CD8-positive, alpha-beta memory T cell (primary cell): ENCODE measurements around the gene RABGAP1L. TPM values are rescaled to one million over a fixed set of nuclear protein-coding genes. Genes with fewer than 3 reads are reported as not detected.

Experiments used
- CTCF ChIA-PET: fragments of 350-600 bp; sonication (Branson Sonifier 250); formaldehyde crosslinking; loops from one replicate; lab custom pipeline; 2021; ENCODE audit warnings: antibody characterized with exemption; lab: Charles Lee
- POLR2A ChIA-PET: fragments of 350-600 bp; sonication (Branson Sonifier 250); formaldehyde crosslinking; loops from one replicate; lab custom pipeline; 2021; ENCODE audit warnings: antibody characterized with exemption; lab: Charles Lee
- DNase-seq, 5 donors: peaks; one replicate each; pipeline versions ENCODE4 v3.0.0 to v3.0.0-alpha.2; 2020 to 2022; ENCODE audit warnings: mixed read lengths in 1 of 5
- H3K27ac ChIP-seq: one replicate; pipeline ENCODE4 v1.7.0; 2013; ENCODE audit warnings: low read depth, mild to moderate bottlenecking, low read length, moderate library complexity
- H3K27me3 ChIP-seq: 2 replicates; pipeline ENCODE4 v1.7.0; 2013; ENCODE audit warnings: low read length, mild to moderate bottlenecking; ENCODE audit not compliant: insufficient read depth, poor library complexity, severe bottlenecking
- H3K36me3 ChIP-seq: 2 replicates; pipeline ENCODE4 v1.7.0; 2013; ENCODE audit warnings: mild to moderate bottlenecking, low read length, moderate library complexity; ENCODE audit not compliant: insufficient read depth
- H3K4me1 ChIP-seq: 2 replicates; pipeline ENCODE4 v1.7.0; 2013; ENCODE audit warnings: mild to moderate bottlenecking, low read length, moderate library complexity; ENCODE audit not compliant: insufficient read depth
- H3K4me3 ChIP-seq: 2 replicates; pipeline ENCODE4 v1.7.0; 2013; ENCODE audit warnings: mild to moderate bottlenecking, low read length
- H3K9me3 ChIP-seq: 2 replicates; pipeline ENCODE4 v1.7.0; 2013; ENCODE audit warnings: mild to moderate bottlenecking, low read length
- H3K27ac Mint-ChIP-seq, 8 donors: one replicate each; pipeline ENCODE4 v1.8.0; 2020 to 2021; ENCODE audit warnings: mixed read lengths in 8 of 8, mild to moderate bottlenecking in 6 of 8, inconsistent platforms in 3 of 8, moderate library complexity in 3 of 8
- H3K27me3 Mint-ChIP-seq, 2 donors: one replicate each; pipeline ENCODE4 v1.8.0; 2020 to 2021; ENCODE audit warnings: mixed read lengths in 2 of 2, mild to moderate bottlenecking in 1 of 2, moderate library complexity in 1 of 2
- H3K36me3 Mint-ChIP-seq, 3 donors: one replicate each; pipeline ENCODE4 v1.8.0; 2020 to 2021; ENCODE audit warnings: mixed read lengths in 3 of 3, inconsistent platforms in 1 of 3, mild to moderate bottlenecking in 1 of 3
- H3K4me1 Mint-ChIP-seq, 3 donors: one replicate each; pipeline ENCODE4 v1.8.0; 2020 to 2021; ENCODE audit warnings: mixed read lengths in 3 of 3, inconsistent platforms in 1 of 3, mild to moderate bottlenecking in 1 of 3
- H3K4me3 Mint-ChIP-seq, 7 donors: one replicate each; pipeline ENCODE4 v1.8.0; 2020 to 2021; ENCODE audit warnings: mixed read lengths in 7 of 7, mild to moderate bottlenecking in 6 of 7, moderate library complexity in 4 of 7, inconsistent platforms in 2 of 7
- H3K9me3 Mint-ChIP-seq, 5 donors: one replicate each; pipeline ENCODE4 v1.8.0; 2020 to 2022; ENCODE audit warnings: mixed read lengths in 5 of 5, mild to moderate bottlenecking in 3 of 5, moderate library complexity in 2 of 5, inconsistent platforms in 1 of 5
- polyA plus RNA-seq: library from polyadenylated mRNA; unstranded; fragments of 300-500 nt; fragmentation: Illumina TruSeq; gene quantifications from one replicate; pipeline ENCODE4 v1.2.3, GENCODE V29; 2021
- total RNA-seq, 2 experiments: library from RNA; stranded (reverse); gene quantifications; one replicate each; pipeline ENCODE4 v1.2.3, GENCODE V29; 2021

Gene RABGAP1L
- total and polyA plus RNA-seq, 3 experiments from 2014 or later: 41.7 to 78.5 (median 42.7) TPM

DNA sequence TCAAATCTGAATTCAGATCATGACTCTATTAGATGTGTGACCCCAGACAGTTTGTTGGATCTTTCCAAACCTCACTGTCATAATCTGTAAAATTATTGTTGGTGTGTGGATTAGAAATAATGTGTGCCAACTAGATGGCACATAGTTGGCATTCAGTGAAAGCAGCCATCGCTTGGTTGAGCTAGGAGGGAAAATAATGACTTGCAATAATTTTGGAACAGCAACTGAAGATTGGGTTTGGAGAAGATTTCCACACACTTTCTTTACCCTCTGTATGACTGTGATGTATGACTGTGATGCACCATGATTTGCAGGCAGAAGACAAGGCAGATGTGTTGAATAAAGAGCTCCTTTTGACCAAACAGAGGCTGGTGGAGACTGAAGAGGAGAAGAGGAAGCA, 816.4 kb downstream of the RABGAP1L start:
- peaks cover 31 to 81% (median 46%) of the 10 kb centered on the region in 3 donors for H3K36me3 Mint-ChIP-seq
- H3K27ac Mint-ChIP-seq: peak overlapping the region in 7 of 8 donors; percentile 11 to 84 (median 54)
- peaks cover 5% of the 10 kb centered on the region for H3K36me3 ChIP-seq
- H3K4me3 Mint-ChIP-seq: peak overlapping the region in 1 of 7 donors; percentile 1
- ChIA-PET POLR2A (interaction anchor here (2.9 kb wide), 1 partner anchor 23 kb away, joined by 9 read pairs; no protein-coding TSS in a partner anchor), CTCF (interaction anchor here (1.0 kb wide), 1 partner anchor 54 kb away, joined by 3 read pairs; no protein-coding TSS in a partner anchor)
- H3K27me3 ChIP-seq: no peaks in the 10 kb centered on the region
- H3K4me3 ChIP-seq: no peak overlapping the region
- H3K4me1 ChIP-seq: peaks cover 24% of the 10 kb centered on the region
- H3K9me3 Mint-ChIP-seq: no peaks in the 10 kb centered on the region
- no peaks in the 10 kb centered on the region for H3K9me3 ChIP-seq
- H3K27ac ChIP-seq: no peak overlapping the region
- no peak for DNase-seq
- peaks cover 0 to 1% of the 10 kb centered on the region in 2 donors for H3K27me3 Mint-ChIP-seq
- peaks cover 47 to 72% (median 68%) of the 10 kb centered on the region in 3 donors for H3K4me1 Mint-ChIP-seq

DNA sequence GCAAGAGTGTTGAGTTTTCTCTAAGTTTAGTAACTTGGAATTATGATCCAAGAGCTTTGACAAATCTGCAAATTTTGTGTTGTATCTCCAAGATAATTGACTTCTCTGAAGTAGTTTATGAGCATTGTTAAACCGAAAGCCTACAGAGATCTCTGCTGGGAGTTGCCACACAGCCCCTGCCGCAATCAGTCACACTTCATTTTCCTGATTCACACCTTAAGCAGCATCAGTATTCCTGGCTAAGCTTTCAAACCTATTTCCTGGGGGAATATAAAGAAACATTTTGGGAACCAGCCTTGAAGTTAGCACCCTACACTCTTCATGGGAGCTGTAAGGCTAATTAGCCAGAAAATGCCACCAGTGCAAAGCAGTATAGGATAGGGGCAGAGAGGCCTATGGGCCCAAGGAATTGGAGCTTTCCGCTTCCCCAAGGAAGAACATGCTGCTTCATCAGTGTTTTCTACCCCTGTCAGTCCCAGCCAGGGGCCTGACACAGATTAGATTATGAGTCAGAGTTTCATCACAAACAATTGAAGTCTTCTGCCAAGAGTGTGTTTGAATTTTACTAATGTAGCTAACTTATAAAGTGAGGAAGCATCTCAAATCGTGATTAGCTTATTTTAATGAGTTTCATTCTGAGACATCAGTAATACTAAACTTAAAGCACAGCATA, 817.3 kb downstream of the RABGAP1L start:
- Mint-ChIP-seq H3K4me3 (no peak overlapping the region), H3K27me3 (peaks cover 0 to 1% of the 10 kb centered on the region in 2 donors), H3K9me3 (no peaks in the 10 kb centered on the region), H3K27ac (peak overlapping the region in 7 of 8 donors; percentile 10 to 77 (median 44)), H3K36me3 (peaks cover 34 to 86% (median 52%) of the 10 kb centered on the region in 3 donors), H3K4me1 (peaks cover 45 to 72% (median 68%) of the 10 kb centered on the region in 3 donors)
- H3K9me3 ChIP-seq: no peaks in the 10 kb centered on the region
- DNase-seq: no peak
- H3K27ac ChIP-seq: no peak overlapping the region
- POLR2A ChIA-PET: interaction anchor here (0.7 to 2.9 kb wide), 2 partner anchors 8 to 22 kb away, joined by 3 to 9 read pairs; no protein-coding TSS in a partner anchor
- H3K27me3 ChIP-seq: no peaks in the 10 kb centered on the region
- no peak overlapping the region for H3K4me3 ChIP-seq
- peaks cover 20% of the 10 kb centered on the region for H3K4me1 ChIP-seq
- CTCF ChIA-PET: interaction anchor here (0.8 to 1.5 kb wide), 3 partner anchors 8 to 55 kb away, joined by 3 to 4 read pairs (median 3); no protein-coding TSS in a partner anchor
- H3K36me3 ChIP-seq: peaks cover 5% of the 10 kb centered on the region

DNA sequence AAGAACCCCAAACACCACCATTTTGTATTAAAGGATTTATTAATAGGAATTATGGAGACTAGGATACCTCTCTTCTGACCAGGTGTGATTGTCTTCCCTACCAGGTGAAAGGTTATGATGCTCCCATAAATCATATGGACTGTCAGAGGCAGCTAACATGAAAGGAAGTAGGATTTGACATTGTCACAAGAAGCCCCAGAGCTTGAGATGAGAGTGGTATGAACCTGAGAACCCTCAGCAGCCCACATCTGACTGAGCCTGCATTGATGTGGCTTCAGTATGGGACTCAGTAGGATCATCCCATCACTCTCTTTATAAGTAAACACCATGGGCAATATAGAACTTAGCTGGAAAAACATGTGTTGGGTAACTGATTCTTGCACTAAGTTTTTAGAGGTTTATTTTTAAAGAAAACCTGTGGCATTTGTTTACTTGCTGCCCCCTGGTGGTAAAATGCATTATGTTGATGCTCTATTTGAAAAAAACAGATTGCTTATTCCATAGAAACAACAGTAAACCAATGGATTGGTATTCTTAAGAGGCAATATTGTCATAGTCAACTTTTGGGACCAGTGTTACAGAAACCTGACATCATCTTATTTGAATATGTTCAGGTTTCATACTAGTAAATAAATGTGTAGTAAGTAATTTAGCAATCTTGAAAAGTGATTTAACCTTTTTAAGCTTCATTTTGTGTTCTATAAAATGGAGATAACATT, 823.8 kb downstream of the RABGAP1L start:
- H3K27ac Mint-ChIP-seq: peak overlapping the region in 4 of 8 donors; percentile 38 to 76 (median 71)
- H3K4me3 ChIP-seq: no peak overlapping the region
- no peaks in the 10 kb centered on the region for H3K9me3 ChIP-seq
- H3K27me3 ChIP-seq: no peaks in the 10 kb centered on the region
- H3K4me1 ChIP-seq: peaks cover 6% of the 10 kb centered on the region
- H3K36me3 Mint-ChIP-seq: peaks cover 28 to 81% (median 43%) of the 10 kb centered on the region in 3 donors
- CTCF ChIA-PET: interaction anchor here (0.7 to 2.6 kb wide), 18 partner anchors 8 to 232 kb away, joined by 3 to 11 read pairs (median 3); no protein-coding TSS in a partner anchor
- H3K4me1 Mint-ChIP-seq: peaks cover 13 to 54% (median 45%) of the 10 kb centered on the region in 3 donors
- peaks cover 0 to 1% of the 10 kb centered on the region in 2 donors for H3K27me3 Mint-ChIP-seq
- POLR2A ChIA-PET: interaction anchor here (0.7 to 2.2 kb wide), 2 partner anchors 16 to 311 kb away, joined by 3 to 10 read pairs; partner anchors contain the start of gene CACYBP
- no peak overlapping the region for H3K4me3 Mint-ChIP-seq
- no peak overlapping the region for H3K27ac ChIP-seq
- H3K9me3 Mint-ChIP-seq: peaks cover 0 to 3% (median 0%) of the 10 kb centered on the region in 5 donors
- peak in 4 of 5 donors; percentile 29 to 62 (median 50) for DNase-seq
- H3K36me3 ChIP-seq: peaks cover 9% of the 10 kb centered on the region

DNA sequence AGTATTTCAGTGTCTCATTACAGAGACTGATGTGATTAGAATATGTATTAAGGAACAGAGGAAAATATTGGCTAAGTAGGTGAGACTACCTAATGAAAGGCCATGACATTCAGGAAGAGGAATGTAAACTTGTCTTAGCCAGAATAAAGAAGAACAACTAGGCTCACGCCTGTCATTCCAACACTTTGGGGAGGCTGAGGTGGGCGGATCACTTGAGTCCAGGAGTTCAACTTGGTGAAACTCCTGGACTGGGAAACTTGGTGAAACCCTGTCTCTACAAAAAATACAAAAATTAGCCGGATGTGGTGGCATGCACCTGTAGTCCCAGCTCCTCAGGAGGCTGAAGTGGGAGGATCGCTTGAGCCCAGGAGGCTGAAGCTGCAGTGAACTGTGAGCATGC, 825.6 kb downstream of the RABGAP1L start:
- DNase-seq: no peak
- H3K27me3 ChIP-seq: no peaks in the 10 kb centered on the region
- POLR2A ChIA-PET: interaction anchor here (1.9 kb wide), 1 partner anchor 14 kb away, joined by 11 read pairs; the partner anchor contains the start of gene CACYBP
- no peak overlapping the region for H3K4me3 ChIP-seq
- H3K36me3 Mint-ChIP-seq: peaks cover 34 to 80% (median 44%) of the 10 kb centered on the region in 3 donors
- H3K27ac Mint-ChIP-seq: peak overlapping the region; percentile 0 to 82 (median 32)
- H3K9me3 Mint-ChIP-seq: peaks cover 0 to 3% (median 0%) of the 10 kb centered on the region in 5 donors
- H3K4me1 Mint-ChIP-seq: peaks cover 27 to 69% (median 61%) of the 10 kb centered on the region in 3 donors
- no peaks in the 10 kb centered on the region for H3K9me3 ChIP-seq
- peaks cover 4% of the 10 kb centered on the region for H3K36me3 ChIP-seq
- peaks cover 19% of the 10 kb centered on the region for H3K4me1 ChIP-seq
- CTCF ChIA-PET: interaction anchor here (0.9 to 3.1 kb wide), 5 partner anchors 13 to 102 kb away, joined by 3 to 10 read pairs (median 4); no protein-coding TSS in a partner anchor
- no peak overlapping the region for H3K27ac ChIP-seq
- no peak overlapping the region for H3K4me3 Mint-ChIP-seq
- H3K27me3 Mint-ChIP-seq: peaks cover 0 to 1% of the 10 kb centered on the region in 2 donors

DNA sequence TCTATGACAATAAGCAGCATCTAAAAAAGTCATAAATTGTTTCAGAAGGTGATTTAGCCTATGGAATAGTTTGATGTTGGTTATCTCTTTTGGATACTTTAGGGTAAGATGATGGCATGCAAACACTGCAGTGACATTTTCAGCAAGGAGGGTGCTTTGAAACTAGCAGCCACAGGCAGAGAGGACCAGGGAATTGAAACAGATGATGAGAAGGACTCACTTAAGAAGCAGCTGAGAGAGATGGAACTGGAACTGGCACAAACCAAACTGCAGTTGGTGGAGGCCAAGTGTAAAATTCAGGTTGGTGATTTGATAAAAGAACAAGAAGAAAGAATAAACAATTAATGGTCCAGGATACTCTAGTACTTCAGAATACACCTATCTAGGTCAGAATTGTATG, 829.2 kb downstream of the RABGAP1L start:
- H3K27ac Mint-ChIP-seq: peak overlapping the region in 7 of 8 donors; percentile 29 to 77 (median 70)
- ChIA-PET POLR2A (interaction anchor here (1.6 to 1.7 kb wide), 2 partner anchors 11 to 20 kb away, joined by 3 to 8 read pairs; partner anchors contain the start of gene CACYBP), CTCF (interaction anchor here (1.9 kb wide), 1 partner anchor 10 kb away, joined by 5 read pairs; the partner anchor contains the start of gene CACYBP)
- no peak overlapping the region for H3K27ac ChIP-seq
- peak overlapping the region in 6 of 7 donors; percentile 5 to 51 (median 38) for H3K4me3 Mint-ChIP-seq
- no peaks in the 10 kb centered on the region for H3K27me3 ChIP-seq
- peaks cover 9 to 70% (median 25%) of the 10 kb centered on the region in 3 donors for H3K36me3 Mint-ChIP-seq
- H3K4me1 Mint-ChIP-seq: peaks cover 30 to 62% (median 49%) of the 10 kb centered on the region in 3 donors
- no peaks in the 10 kb centered on the region for H3K36me3 ChIP-seq
- no peak overlapping the region for H3K4me3 ChIP-seq
- peaks cover 0 to 1% (median 0%) of the 10 kb centered on the region in 5 donors for H3K9me3 Mint-ChIP-seq
- DNase-seq: no peak
- H3K4me1 ChIP-seq: peaks cover 14% of the 10 kb centered on the region
- no peaks in the 10 kb centered on the region for H3K27me3 Mint-ChIP-seq
- H3K9me3 ChIP-seq: no peaks in the 10 kb centered on the region

DNA sequence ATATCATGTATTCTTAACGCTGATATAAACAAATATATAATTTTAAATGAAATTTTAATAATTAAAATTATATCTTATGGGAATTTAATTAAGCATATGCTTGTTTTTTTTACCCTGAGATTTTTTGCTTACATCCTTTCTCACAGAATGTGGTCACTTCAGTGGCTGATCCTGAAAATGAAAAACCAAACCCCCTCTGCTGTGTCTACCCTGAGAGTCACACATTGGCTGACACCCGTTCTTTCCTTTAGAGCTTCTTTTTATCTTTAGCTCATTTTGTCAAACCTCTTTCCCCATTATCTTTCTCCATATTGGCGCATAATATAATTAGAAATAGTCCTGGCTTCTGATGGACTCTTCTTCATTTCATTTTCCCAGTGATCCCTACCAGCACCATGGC, 829.7 kb downstream of the RABGAP1L start:
- Histone ChIP-seq H3K27ac (no peak overlapping the region), H3K27me3 (no peaks in the 10 kb centered on the region), H3K4me1 (peaks cover 14% of the 10 kb centered on the region), H3K9me3 (no peaks in the 10 kb centered on the region), H3K36me3 (no peaks in the 10 kb centered on the region), H3K4me3 (no peak overlapping the region)
- H3K27ac Mint-ChIP-seq: peak overlapping the region; percentile 76 to 97 (median 92)
- POLR2A ChIA-PET: interaction anchor here (1.6 to 1.7 kb wide), 2 partner anchors 11 to 21 kb away, joined by 3 to 8 read pairs; partner anchors contain the start of gene CACYBP
- no peaks in the 10 kb centered on the region for H3K27me3 Mint-ChIP-seq
- peaks cover 34 to 57% (median 53%) of the 10 kb centered on the region in 3 donors for H3K4me1 Mint-ChIP-seq
- H3K4me3 Mint-ChIP-seq: peak overlapping the region in 5 of 7 donors; percentile 20 to 87 (median 85)
- peaks cover 9 to 70% (median 25%) of the 10 kb centered on the region in 3 donors for H3K36me3 Mint-ChIP-seq
- CTCF ChIA-PET: interaction anchor here (1.1 to 1.9 kb wide), 3 partner anchors 10 to 136 kb away, joined by 3 to 5 read pairs (median 5); partner anchors contain the start of gene CACYBP
- peaks cover 0 to 1% (median 0%) of the 10 kb centered on the region in 5 donors for H3K9me3 Mint-ChIP-seq
- no peak for DNase-seq
